Epithelial cell of prostate (primary cell): ENCODE measurements around the gene NCLN.
"Not testable (repeated sequence)": the region's sequence is repeated elsewhere in the genome, so short reads cannot be mapped to it uniquely, and the experiment has no call there.

ENCODE experiments used
- DNase-seq: peaks from one replicate; pipeline ENCODE4 v3.0.0-alpha.2; 2011; ENCODE audit warnings: low read depth, low spot score
- H3K27ac ChIP-seq: fragments of 450-650 bp; 2 replicates; pipeline ENCODE4 v1.5.1; 2017; ENCODE audit warnings: mild to moderate bottlenecking

NCLN gene

DNA sequence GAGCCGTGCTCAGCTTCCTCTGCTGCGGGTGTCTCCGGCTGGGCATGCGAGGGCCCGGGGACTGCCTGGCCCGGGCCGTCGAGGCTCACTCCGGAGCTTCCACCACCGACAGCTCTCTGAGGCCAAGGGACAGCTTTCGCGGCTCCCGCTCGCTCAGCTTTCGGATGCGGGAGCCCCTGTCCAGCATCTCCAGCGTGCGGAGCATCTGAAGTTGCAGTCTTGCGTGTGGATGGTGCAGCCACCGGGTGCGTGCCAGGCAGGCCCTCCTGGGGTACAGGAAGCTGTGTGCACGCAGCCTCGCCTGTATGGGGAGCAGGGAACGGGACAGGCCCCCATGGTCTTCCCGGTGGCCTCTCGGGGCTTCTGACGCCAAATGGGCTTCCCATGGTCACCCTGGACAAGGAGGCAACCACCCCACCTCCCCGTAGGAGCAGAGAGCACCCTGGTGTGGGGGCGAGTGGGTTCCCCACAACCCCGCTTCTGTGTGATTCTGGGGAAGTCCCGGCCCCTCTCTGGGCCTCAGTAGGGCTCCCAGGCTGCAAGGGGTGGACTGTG lies 5.9 kb upstream of the NCLN start:
- no peak overlapping the region for H3K27ac ChIP-seq
- no peak for DNase-seq

DNA sequence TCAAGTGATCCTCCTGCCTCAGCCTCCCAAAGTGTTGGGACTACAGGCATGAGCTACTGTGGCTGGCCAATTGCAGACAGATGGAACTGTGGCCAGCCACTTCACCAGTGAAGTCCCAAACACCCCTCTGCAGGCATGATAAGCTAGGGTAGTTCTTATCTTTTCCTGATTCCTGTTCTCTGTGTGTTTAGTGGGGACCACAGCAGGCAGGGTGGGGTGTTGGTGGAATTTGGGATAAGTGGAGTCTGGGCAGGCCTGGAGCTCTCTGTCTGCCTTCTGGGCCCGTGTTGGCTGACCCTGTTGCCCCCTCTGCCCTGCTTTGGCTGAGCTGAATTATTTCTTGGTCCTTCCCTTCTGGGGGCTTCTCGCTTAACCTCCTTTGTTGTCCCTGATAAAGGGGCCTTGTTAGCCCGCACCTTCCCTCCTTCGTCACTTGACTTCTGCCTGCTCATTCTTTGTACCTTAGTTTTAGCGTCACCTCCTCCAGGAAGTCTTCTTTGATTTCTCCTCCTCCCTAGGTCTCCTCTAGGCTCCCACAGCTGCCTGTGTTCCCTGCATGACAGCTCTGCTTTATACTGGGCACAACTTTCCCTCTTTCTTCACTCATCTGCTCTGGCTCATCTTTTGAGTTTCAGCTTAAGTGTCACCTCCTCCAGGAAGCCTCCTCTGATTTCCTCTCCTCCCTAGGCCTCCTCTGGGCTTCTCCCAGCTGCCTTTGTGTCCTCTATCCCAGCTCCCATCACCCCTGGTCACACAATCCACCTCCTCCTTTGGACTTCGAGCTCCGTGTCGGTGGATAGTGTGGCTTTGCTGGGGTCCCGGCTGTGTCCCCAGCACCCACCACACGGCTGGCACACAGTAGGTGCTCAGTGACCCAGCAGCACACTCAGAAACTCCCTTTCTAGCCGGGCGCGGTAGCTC lies 1.7 kb upstream of the NCLN start:
- H3K27ac ChIP-seq = no peak overlapping the region
- DNase-seq = no peak

DNA sequence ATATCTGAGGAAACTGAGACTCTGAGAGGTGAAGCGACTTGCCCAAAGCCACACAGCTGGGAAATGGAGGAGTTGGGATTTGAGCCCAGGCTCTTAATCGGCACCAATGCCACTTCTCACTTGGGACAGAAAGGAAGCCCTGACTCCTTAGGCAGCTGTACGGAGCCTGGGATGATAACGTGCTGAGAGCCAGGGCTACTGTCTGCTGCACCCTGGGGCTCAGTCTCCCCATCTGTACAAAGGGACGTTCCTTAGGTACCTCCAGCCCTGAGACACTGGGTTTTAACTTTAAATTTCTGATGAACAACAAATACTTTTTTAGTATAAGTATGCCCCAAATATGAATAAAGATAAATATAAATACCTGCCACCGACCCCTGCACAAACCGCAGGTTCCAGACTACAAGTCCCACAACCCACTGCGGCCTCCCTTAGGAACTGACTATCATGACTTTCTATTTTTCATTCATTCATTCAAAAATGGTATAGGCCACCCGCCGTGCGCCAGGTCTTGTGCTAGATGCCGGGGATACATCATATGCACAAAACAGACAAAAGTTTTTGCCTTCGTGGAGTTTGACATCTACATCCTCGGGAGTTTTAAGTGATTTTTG lies 776 bp upstream of the NCLN start:
- peak overlapping the region; percentile 80 for H3K27ac ChIP-seq

DNA sequence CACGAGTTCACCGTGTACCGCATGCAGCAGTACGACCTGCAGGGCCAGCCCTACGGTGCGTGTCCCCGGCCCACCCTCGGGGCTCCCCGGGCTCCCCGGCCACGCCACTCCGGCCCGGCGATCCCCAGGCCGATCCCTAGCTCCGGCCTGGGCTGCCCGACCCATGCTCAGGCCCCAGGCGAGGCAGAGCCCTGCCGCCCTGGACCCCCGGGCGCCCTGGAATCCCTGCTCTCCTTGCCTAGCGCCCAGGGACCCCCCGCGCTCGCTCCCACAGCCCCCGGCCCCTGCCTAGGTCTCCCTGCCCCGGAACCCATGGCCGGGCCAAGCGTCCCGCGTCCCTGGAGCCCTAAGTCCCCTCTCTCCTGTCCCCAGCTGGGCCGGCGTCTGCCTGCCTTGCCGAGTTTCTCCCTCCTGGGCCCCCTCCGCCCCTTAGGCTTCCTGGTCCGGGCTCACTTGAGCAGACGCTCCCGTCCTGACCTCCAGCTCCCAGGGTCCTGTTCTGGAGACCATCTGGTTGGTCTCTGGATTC lies 494 bp downstream of the NCLN start:
- DNase-seq = no peak

More for the DNA sequence above, 776 bp upstream of the NCLN start:
- DNase-seq = no peak

DNA sequence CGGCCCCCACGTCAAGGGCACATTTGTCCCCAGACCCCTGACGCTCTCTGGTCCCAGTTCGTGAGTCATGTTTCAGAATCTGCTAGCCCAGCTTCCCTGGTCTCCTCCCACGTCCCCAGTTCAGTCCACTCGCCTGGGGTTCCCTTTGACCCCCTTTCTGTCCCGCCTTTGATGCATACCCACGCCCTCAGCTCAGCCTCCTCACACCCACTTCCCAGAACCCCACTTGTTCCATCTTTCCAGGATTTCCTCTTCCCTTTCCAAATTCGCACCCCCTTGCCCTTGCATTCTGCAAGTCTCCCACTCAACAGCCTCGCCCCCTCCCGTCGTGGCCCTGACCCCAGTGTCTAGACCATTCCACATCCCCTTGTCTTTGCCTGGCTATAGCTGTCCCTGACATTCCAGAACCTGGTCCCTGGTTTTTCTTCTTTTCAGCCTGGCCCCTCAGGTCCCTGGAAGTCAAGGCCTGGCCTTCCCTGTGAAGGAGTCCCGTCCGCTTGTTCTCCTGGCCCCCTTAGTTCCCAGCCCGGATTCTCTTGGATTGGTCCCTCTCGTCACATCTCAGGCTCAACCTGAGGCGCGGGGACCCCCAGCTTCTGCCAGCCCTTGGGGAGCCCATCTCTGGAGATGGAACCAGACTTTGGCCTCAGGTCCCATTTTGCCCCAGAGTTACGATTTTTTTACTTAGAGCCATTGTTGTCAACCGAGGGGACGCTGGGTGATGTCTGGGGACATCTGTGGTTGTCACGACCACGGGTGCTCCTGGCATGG lies 1.3 kb downstream of the NCLN start:
- H3K27ac ChIP-seq = peak overlapping the region; percentile 80
- no peak for DNase-seq

More for the DNA sequence above, 494 bp downstream of the NCLN start:
- H3K27ac ChIP-seq = peak overlapping the region; percentile 80

DNA sequence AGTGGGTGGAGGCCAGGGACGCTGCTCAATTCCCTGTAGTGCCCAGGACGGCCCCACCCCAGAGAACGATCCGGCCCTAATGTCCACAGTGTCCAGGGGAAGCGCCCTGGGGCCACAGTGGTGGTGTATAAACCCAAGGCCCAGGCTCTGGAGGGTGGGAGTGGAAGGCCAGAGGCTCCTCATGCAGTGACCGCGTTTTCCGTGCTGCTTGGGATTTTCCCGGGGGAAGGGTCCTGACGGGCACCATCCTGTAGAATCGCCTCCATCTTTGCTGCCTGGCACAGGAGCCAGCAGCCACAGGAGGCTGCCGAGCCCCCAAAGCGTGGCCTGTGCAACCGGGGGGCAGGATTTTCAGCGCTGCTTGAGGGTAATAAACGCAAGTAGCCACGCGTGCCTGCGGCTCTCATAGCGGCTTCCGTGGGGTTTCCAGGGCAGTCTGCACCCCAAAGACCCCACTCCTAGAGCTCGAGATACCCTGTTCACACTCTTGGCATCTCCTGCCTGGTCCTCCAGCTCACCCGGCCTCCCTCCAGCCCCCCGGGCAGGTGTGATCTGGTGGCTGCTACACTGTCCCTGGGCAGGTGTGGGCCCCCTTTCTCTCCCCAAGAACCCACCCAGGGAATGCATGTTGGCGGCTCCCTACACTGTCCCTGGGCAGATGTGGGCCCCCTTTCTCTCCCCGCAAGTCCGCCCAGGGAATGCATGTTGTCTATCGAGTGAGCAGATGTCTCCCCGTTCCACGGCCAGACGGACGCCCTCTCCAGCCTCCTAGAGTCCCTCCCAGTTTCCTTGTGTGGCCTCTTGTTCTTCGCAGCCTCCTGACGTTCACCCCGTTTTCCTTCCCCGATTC lies 2.2 kb downstream of the NCLN start:
- no peak for DNase-seq
- H3K27ac ChIP-seq = no peak overlapping the region

DNA sequence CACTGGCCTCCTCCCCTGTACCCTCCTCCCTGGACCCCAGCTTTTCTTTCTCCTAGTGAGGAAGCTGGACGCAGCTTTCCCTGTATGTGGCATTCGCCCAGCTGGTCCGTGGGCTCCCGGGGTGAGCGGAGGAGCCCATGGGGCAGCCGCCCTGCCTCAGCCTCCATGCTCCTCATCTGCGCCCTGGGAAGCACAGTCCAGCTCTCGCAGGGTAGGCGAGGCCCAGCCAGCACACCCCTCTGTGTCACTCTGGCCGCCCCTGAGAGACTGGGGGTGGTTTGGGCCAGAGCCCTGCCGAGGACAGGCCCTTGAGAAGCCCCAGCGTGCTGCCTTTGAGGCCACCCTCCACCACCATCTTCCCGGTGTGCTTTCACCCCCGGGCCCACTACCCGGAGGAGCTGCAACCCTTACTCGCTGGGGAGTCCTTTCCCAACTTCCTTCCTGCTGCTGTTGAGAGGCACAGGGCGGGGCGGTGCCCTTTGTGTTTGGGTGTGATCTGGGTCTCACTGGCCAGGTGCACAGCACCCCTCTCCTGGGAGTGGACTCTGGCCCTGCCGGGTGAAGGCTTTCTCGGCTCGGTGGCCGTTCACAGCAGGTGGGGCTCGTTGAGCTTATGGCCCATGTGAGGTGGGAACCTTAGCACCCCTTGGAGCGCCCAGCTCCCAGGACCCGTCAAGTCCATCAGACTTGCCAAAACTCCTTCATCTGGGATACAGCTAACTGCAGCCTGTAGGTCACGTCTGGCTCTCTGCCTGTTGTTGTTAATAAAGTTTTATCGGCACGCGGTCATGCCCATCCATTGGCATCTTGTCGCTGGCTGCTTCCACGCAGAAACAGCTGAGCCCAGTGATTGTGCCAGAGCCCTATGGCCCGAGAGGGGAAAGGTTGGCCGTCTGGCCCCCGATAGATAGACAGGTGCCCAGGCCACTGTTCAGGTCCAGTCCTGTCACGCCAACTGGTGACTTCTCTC lies 3.2 kb downstream of the NCLN start:
- H3K27ac ChIP-seq = no peak overlapping the region
- DNase-seq = no peak

DNA sequence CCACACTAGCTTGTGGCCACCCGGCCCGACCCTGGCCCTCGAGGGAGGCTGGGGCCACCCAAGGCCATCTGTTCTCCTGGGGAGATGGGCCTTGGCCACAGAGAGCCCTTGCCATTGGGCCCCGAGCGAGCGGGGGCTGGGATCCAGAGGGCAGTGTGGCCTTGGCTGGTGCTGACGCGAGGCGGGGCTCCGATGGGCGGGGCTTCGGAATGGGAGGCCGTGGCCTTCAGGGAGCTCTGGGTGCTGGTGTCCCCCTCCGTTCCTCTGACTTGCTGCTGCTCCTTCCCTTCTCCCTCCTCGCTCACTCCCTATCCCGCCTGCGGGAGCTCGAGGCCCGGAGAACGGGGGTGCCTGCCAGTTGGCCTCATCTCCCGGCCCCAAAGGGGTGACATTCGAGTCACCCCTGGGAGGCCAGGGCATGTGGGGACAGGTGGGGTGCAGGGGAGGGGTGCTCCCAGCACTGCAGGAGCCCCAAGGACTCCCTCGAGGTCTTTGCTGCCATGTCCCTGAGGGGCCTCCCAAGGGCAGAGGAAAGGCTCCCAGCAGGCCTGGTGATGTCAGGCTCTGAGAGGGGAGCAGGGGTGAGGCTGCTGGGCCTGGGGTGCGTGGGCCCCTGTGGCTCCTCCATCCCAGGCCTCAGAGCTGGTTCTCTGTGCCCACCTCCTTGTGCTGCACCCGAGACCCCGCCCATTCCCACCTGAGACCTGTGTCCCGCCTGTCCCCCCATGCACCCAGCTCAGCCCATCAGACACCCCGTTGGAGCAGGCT lies 4.2 kb downstream of the NCLN start:
- H3K27ac ChIP-seq = no peak overlapping the region
- DNase-seq = no peak

DNA sequence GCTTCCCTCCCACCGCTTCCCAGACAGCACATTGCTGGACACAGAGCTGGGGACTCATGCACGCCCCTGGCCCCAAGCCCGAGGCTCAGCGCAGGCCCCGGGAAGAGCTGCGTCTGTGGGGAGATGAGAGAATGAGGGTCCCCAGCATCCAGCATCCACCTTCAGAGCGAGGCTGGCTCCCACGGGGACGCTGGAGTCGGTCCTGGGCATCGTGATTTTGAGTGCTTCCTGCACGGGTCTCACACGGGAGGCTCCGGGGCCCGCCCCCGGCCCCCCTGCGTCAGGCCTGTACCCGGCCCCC lies 4.7 kb downstream of the NCLN start:
- H3K27ac ChIP-seq = no peak overlapping the region
- no peak for DNase-seq

DNA sequence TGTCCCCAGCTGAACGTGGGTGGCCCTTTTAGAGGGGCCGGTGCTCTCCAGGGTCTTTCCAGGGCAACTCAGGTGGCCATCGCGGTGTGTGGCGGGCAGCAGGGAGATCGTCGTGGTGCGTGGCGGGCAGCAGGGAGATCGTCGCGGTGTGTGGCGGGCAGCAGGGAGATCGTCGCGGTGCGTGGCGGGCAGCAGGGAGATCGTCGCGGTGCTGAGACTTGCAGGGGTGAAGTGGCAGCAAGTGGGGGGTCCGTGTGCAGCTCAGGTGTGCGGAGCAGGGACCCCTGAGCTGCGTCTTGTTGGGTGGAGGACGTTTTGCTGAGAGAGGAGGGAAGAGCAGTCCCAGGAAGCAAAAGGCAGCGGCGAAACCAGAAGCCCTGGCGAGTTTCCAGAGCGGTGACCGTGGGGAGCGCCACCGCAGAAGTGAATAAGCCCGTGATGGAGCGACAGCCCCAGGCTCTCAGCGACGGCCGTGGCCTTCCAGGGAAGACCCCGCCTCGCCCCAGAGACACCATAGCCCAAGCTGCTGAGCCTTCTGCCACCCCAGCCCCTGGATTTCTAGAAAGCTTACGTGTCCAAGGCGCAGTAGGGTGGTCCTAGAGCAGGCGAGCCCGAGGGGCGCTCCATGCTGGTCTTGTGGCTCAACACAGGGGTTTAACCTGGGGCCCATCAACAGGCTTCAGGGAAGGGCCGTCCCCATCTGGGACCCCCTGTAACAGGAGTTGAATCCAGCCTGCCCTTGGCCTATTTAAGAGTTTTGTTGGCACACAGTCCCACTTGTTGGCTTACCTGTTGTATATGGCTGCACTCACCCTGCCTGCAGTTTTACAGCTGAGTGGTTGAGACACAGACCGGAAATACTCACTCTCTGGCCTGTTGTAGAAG lies 5.4 kb downstream of the NCLN start:
- H3K27ac ChIP-seq = no peak overlapping the region
- no peak for DNase-seq

DNA sequence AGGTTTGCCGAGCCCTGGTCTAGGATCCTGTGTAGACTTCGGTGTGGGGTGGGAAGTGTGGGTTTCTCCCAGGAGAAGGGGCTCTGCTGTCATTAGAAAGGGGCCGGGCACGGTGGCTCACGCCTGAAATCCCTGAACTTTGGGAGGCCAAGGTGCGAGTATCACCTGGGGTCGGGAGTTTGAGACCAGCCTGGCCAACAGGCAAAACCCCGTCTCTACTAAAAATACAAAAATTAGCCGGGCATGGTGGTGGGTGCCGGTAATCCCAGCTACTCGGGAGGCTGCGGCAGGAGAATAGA lies 6.0 kb downstream of the NCLN start:
- not testable (repeated sequence) for H3K27ac ChIP-seq

DNA sequence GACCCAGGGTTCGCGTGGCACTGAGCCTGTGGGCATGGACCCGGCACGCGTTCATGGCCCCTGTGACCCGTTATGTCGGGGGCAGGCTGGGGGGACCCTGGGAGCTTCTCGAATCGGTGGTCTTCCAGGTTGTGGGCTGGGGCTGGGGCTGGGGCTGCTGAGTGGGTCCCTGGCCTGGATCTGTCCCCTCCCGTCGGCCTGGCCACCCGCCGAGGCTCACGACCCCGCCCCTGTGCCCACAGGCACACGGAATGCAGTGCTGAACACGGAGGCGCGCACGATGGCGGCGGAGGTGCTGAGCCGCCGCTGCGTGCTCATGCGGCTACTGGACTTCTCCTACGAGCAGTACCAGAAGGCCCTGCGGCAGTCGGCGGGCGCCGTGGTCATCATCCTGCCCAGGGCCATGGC lies 6.5 kb downstream of the NCLN start:
- no peak overlapping the region for H3K27ac ChIP-seq
- no peak for DNase-seq

More for the DNA sequence above, 6.0 kb downstream of the NCLN start:
- not testable (repeated sequence) for DNase-seq

DNA sequence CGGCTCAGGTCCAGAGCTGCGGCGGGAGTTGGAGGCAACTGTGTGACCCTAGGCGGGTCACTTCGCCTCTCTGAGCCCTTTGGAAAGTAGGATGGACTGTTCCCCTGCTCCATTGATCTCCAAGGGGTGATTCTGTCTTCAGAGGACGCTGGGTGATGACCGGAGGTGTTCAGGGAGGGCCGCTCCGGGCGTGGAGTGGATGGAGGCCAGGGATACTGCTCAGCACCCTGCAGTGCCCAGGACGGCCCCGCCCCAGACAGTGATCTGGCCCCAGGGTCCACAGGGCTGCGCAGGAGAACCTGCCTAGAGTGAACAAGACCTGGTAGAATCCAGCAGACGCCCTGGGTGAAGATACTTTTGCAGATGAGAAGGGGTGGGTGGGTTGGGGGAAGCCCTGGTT lies 7.0 kb downstream of the NCLN start:
- DNase-seq = no peak
- no peak overlapping the region for H3K27ac ChIP-seq

DNA sequence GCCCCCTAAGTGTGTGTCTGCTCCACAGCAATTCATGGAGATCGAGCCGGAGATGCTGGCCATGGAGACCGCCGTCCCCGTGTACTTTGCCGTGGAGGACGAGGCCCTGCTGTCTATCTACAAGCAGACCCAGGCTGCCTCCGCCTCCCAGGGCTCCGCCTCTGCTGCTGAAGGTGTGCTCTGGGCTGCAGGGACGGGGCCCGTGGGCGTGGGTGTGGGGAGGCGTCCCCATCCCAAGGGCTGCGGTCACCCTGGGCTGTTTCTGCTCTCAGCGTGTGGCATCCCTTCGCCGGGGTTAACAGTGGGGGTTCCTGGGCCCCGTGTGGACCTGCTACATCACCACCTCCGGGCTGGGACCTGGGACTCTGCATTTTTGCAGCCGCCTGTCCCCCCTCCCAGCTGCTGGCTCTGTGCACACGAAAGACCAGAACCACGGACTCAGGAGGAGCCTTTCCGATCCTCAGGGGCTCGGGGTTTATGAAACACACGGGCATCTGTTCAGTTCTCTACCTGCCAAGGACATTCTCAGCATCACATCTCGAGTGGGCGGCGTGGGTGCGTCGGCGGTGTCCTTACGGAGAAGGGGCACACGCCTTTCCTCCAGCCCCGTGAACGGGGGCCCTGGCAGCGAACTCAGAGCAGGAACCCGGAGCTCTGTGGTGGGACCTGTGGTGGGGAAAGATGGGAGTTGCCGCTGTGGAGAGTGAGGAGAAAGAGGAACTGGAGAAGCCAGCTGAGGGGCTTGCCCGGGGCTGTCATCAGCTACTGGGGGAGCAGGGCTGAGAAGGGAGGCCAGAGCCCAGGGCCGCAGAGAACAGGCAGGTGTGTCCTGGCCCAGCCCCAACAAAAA lies 7.8 kb downstream of the NCLN start:
- no peak overlapping the region for H3K27ac ChIP-seq
- no peak for DNase-seq

DNA sequence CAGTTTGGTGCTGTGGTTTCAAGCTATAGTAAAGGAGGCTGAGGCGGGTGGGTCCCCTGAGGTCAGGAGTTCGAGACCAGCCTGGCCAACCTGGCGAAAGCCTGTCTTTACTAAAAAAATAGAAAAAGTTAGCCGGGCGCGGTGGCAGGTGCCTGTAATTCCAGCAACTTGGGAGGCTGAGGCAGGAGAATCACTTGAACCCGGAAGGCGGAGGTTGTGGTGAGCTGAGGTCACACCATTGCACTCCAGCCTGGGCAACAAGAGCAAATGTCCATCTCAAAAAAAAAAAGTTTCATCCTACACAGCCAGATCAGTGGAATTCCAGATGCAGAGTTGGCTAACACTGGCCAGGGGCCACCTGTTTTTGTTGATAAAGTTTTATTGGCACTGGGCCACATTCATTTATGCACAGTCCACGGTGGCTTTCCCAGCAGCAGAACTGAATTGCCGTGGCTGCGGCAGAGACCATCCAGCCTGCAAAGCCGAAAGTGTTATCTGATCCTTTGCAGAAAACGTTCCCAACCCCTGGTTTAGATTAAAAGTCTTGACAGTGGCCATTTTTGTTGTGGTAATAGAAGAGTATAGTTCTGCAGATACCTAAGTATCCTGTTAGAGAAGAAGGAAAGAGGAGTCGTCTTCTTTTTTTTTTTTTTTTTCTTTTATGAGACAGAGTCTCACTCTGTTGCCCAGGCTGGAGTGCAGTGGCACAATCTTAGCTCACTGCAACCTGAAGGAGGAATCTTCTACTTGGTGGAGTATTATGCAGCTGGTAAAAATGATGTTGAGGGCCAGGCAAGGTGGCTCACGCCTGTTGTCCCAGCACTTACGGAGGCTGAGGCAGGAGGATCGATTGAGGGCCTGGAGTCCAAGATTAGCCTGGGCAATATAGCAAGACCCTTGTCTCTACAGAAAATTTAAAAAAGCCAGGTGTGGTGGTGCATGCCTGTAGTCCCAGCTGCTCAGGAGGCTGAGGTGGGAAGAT lies 8.7 kb downstream of the NCLN start:
- no peak overlapping the region for H3K27ac ChIP-seq
- no peak for DNase-seq
